HepG2 (cell line): ENCODE results near the gene DPAGT1.
"Not testable (repeated sequence)": the region's sequence is repeated elsewhere in the genome, so short reads cannot be mapped to it uniquely, and the experiment has no call there.

Experiments
- CEBPB ChIP-seq: IDR thresholded peaks from 2 replicates; pipeline ENCODE4 v1.6.1; 2011; ENCODE audit warnings: low read depth, low read length, improper control_type of control experiment, borderline replicate concordance
- CTCF ChIP-seq: sonication (generic); formaldehyde crosslinking; IDR thresholded peaks from 2 replicates; pipeline ENCODE4 v1.5.0; 2020; ENCODE audit warnings: mild to moderate bottlenecking, missing genetic modification reagents, moderate library complexity
- EZH2 ChIP-seq: conservative IDR thresholded peaks from 2 replicates; pipeline ENCODE4 v1.6.1; 2012; ENCODE audit warnings: mild to moderate bottlenecking, low read depth, low read length, moderate library complexity
- HBP1 ChIP-seq: IDR thresholded peaks from 2 replicates; pipeline ENCODE4 v1.6.1; 2016; ENCODE audit warnings: low read depth, control low read depth
- HNRNPL ChIP-seq: fragments of 200-400 bp; formaldehyde crosslinking; IDR thresholded peaks from 2 replicates; pipeline ENCODE4 v1.6.1; 2017; ENCODE audit warnings: mild to moderate bottlenecking, low read depth, low read length
- JUN ChIP-seq: sonication (generic); formaldehyde crosslinking; IDR thresholded peaks from 2 replicates; pipeline ENCODE4 v1.4.0; 2020; ENCODE audit warnings: mild to moderate bottlenecking, missing genetic modification reagents
- KMT2A ChIP-seq: sonication (generic); formaldehyde crosslinking; IDR thresholded peaks from 2 replicates; pipeline ENCODE4 v1.4.0; 2020; ENCODE audit warnings: missing genetic modification reagents
- POLR2A ChIP-seq, 2 experiments: IDR thresholded peaks; 2 replicates each; pipeline ENCODE4 v1.6.1; 2011; ENCODE audit warnings: low read depth in 2 of 2, low read length in 2 of 2, mild to moderate bottlenecking in 1 of 2, moderate library complexity in 1 of 2; ENCODE audit not compliant: insufficient read depth in 1 of 2
- POLR2AphosphoS2 ChIP-seq: IDR thresholded peaks from 2 replicates; pipeline ENCODE4 v1.6.1; 2011; ENCODE audit warnings: low read depth, low read length, improper control_type of control experiment
- SUZ12 ChIP-seq: fragments of 150-350 bp; IDR thresholded peaks from 2 replicates; pipeline ENCODE4 v1.6.1; 2014; ENCODE audit warnings: low read depth, low read length
- ZNF282 ChIP-seq: fragments of 450-650 bp; IDR thresholded peaks from 2 replicates; pipeline ENCODE4 v1.6.1; 2018; ENCODE audit not compliant: partially characterized antibody
- ZNF513 ChIP-seq: sonication (generic); formaldehyde crosslinking; conservative IDR thresholded peaks from 2 replicates; pipeline ENCODE4 v1.5.0; 2020; ENCODE audit warnings: missing genetic modification reagents
- TF ChIP-seq, protein P1 (sequence below): sonication (generic); formaldehyde crosslinking; IDR thresholded peaks from 2 replicates; pipeline ENCODE4 v1.4.0; 2020; ENCODE audit warnings: missing genetic modification reagents

DNA sequence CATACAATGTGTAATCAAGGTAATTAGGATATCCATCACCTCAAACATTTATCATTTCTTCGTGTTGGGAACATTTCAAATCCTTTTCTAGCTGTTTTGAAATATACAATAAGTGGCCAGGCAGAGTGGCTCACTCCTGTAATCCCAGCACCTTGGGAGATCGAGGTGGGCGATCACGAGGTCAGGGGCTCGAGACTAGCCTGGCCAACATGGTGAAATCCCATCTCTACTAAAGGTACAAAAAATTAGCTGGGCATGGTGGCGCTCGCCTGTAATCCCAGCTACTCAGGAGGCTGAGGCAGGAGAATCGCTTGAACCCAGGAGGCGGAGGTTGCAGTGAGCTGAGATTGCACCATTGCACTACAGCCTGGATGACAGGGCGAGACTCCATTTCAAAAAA is 37.6 kb upstream of the DPAGT1 start:
- TF ChIP-seq, protein P1, sequence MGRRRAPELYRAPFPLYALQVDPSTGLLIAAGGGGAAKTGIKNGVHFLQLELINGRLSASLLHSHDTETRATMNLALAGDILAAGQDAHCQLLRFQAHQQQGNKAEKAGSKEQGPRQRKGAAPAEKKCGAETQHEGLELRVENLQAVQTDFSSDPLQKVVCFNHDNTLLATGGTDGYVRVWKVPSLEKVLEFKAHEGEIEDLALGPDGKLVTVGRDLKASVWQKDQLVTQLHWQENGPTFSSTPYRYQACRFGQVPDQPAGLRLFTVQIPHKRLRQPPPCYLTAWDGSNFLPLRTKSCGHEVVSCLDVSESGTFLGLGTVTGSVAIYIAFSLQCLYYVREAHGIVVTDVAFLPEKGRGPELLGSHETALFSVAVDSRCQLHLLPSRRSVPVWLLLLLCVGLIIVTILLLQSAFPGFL (CRISPR knock-in tag), result not testable (repeated sequence)
- not testable (repeated sequence) for TF ChIP-seq POLR2A (IDR thresholded peaks at IDR 0.05; ENCODE audit: insufficient read depth in 1 of 2, low read depth in 2 of 2, low read length in 2 of 2); HNRNPL; ZNF513; ZNF282; POLR2AphosphoS2; CTCF (CRISPR knock-in tag); JUN (CRISPR knock-in tag); KMT2A (CRISPR knock-in tag); CEBPB; EZH2; SUZ12; HBP1 (CRISPR knock-in tag)
